ENCODE data around the gene MED20.

Gene MED20

GRCh38 chr6:41914343-41914742 is 6.6 kb downstream of the MED20 start:
- DNase-seq (ENCODE audit: low read depth in 2 of 2): no peak

- no peak for DNase-seq (ENCODE audit: low read depth in 2 of 2)
These were observed 11.2 kb downstream of the MED20 start for GRCh38 chr6:41909727-41910126.

DNA sequence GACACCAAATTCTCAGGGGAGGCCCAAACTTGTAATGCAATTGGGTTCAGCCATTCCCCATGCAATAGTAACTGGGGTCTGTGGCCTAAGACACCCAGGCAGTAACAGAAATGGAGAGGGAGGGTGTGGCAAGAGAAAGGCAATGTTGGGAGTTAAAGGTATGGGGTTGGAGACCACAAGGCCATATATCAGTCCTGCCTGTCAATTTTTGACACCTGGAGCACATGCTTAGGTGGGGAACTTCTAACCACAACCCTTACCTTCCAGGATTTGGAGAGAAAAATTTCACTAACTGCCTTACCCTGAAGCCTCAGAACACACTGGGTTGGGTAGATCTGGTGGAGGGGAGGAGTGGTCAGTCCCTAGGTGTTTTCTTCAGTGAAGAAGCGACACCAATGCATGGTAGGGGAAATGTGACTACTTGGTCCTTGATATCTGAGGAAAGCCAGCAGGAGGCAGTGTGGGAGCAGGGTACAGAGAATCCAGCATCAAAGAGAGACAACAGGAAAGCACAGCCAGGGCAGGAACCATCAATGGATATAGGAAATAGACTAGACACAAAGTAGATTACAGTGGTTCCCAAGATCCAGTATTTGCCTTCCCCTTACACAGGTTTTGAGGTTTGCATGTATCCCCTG is 18.9 kb downstream of the MED20 start:
- peak in 1 of 2 donors; percentile 21 for DNase-seq (ENCODE audit: low read depth in 2 of 2)

DNA sequence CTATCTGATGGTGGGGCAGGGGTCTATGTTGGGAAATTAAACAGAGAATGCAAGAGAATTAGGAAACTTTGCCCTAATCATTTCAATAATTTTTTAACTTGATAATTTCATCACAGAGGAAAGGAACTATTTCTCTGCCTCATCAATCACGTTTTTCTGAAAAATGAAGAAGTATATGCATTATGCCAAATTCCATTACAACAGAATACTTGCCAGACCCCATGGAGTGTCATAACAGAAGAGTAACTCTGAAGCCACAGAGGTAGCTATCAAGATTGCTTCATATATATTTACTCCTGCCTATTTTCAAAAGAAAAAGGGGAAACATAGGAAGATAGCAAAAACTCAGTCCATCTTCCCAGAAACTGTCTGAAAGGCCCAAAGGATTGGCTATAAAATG is 20.1 kb downstream of the MED20 start:
- no peak for DNase-seq (ENCODE audit: low read depth in 2 of 2)

DNA sequence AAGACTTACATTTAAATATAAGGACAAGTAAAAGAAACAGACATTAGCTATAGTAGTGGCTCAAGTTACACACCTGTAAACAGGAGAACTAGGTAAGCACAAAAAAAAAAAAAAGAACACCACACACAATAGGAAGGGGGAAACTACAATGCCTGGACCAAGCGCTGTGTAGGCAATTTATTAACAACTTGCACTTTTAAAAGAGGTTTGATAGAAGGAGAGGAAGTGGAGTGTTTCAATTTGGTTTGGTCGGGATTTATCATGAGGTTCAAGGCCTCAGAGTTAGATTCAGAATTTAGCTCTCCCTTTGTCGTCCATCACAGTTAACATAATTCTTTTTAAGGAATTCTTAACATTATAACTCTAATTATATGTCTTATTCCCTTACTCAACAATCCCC is 24.7 kb downstream of the MED20 start:
- DNase-seq (ENCODE audit: low read depth in 2 of 2): no peak

DNA sequence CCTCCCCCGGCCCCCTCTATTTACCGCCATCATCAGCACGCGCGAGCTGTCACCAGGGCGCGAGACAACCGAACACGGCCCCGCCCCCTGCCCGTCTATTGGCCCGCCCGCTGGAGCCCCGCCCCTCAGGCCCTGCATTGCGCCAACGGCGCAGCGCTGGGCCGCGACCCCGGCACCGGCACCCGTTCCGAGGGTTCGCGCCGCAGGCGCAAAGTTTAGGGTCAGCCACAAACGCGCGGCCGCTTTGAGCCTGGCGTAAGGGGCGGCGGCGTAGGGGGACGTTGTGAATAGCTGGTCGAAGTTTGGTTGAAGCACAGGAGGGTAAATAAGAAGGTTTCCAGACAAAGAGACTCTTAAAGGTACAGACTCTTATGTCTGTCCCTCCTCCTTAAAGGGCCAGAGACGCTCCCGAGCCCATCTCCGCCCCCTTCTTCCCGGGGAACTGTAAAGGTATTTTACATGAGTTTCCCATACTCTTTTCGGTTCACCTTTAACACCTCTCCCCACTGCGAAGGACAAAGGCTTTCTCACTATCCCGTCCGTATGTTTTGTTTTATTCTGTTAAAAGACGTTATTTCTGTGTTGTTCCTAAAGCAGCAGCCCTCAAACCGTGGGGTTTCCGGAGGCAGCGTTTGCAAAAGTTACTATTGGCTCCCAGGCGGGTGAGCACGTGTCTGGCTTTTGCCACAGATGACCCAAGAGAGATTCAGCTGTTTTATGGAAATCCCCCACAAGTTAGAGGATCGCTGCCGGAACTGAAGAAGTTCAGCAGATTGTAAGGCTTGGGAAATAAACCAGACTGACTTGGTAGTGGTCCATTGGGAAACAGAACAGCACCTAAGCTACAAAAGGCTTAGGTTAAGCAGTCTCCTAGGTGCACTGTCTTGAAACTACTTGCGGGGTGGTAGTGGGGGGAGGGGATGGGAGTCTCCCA is 25.4 kb downstream of the MED20 start, which contains the start of gene USP49:
Gene USP49, minus strand, starts transcription at position 76 of the 934 bp plus-strand sequence. CDS start 88,392 bp downstream, outside the sequence.
- DNase-seq (ENCODE audit: low read depth in 2 of 2): peak; percentile 82 to 84

GRCh38 chr6:41894366-41895299 is 26.3 kb downstream of the MED20 start:
- no peak for DNase-seq (ENCODE audit: low read depth in 2 of 2)

DNA sequence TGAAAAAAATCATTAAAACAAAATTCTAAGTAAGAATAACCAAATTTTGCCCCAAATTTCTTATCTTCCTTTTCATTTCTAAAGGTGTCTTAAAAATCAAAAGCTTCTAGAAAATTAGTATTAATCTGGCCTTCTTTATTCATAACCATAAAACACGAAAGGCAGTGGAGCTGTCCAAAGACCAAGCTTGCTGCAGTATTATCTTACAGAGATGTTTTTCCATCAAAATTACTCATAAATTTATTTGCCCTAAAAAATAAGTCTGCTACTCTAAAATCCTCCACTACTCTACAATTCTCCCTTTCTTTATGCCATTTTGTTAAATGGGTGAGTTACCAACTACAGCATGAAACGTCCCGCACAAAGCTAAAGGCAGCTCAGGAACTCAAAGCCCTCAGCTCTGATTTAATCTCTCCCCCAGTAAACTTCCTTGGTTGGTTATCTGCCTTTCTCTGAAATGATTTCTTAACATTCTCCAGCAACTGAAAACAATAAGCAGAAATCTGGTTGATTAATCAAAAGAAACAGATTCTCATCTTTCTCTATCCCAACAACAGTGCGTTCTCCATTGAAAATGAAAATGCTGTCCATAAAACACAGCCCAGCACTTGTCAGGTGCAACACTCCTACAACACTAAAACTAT is 27.9 kb downstream of the MED20 start:
- DNase-seq (ENCODE audit: low read depth in 2 of 2): no peak

DNA sequence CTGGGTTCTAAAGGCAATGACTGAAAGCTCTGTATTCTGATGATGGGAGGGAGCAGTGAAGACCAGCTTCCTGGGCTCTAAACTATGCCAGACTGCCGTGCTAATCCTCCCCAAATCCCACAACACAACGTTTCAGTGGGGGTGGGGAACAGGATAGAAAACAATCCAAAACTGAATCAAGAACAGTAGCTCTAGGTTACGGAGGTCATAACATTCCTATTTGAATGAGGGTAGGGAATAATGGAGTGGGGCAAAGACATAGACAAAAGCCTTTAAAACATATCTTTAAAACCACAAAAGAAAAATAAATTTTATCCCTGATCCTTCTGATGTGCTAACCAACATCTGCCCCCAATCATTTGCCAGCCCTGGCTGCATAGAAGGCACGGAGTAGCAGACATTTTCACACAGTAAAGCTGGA is 33.6 kb downstream of the MED20 start:
- no peak for DNase-seq (ENCODE audit: low read depth in 2 of 2)

- DNase-seq (ENCODE audit: low read depth in 2 of 2): no peak
These were observed 35.0 kb downstream of the MED20 start for GRCh38 chr6:41885930-41886329.

- no peak for DNase-seq (ENCODE audit: low read depth in 2 of 2)
These were observed 36.0 kb downstream of the MED20 start for GRCh38 chr6:41884957-41885356.

DNA sequence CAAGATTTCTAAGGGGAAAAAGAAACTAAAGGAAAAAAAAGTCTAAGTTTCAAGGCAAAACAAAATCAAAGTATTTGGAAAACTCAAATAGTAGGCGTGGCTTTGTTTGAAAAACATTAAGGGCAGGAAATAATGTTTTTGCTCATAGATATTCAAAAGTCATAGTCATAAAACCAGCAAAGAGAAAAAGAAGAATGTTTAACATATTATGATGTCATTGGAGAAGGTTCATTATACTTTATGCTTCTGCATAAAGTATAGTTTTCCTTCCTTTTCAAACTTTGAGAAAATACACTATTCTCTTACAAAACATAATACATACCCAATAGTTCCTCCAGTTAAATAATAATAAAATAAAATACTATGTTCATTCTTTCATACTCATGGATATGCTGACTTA is 39.4 kb downstream of the MED20 start:
- no peak for DNase-seq (ENCODE audit: low read depth in 2 of 2)

- DNase-seq (ENCODE audit: low read depth in 2 of 2): no peak
These were observed 42.0 kb downstream of the MED20 start for GRCh38 chr6:41878961-41879405.

GRCh38 chr6:41878246-41878645 is 42.7 kb downstream of the MED20 start:
- no peak for DNase-seq (ENCODE audit: low read depth in 2 of 2)

DNA sequence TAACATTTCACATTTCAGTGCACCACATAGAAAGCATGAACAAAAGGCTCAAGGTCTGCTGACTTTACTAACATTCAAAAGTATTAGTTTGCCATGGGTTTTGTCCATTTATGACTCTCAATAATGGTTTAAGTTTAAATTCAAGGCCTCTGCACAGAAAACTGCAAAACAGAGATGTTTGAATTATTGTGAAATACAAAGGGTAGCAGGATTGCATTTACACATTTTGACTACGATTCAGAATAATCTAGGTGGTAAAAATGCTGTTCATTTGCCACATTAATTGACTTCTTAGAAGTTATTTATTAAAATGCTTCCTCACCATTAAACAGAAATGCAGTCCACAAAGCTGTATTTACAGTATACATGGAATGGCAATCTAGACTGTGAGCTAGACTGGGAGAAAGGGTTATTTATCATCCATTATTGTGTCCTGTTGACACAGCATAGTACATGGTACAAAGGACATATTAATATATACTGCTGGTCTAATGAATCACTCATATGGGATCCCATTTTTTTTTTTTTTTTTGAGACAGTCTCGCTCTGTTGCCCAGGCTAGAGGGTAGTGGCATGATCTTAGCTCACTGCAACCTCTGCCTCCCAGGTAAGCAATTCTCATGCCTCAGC is 43.8 kb downstream of the MED20 start:
- no peak for DNase-seq (ENCODE audit: low read depth in 2 of 2)

DNA sequence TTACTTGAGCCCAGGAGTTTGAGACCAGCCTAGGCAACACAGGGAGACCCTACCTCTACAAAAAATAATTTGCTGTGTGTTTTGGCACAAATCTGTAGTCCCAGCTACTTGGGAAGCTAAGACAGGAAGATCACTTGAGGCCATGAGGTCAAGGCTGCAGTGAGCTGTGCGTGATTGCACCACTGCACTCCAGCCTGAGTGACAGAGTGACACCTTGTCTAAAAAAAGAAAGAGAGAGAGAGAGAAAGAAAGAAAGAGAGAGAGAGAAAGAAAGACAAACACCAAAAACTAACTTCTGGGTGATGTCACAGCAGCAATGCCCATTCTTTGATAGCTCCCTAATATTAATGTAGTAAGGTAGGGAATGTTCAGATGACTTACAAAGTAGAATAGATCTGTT is 46.2 kb downstream of the MED20 start:
- DNase-seq (ENCODE audit: low read depth in 2 of 2): no peak

DNA sequence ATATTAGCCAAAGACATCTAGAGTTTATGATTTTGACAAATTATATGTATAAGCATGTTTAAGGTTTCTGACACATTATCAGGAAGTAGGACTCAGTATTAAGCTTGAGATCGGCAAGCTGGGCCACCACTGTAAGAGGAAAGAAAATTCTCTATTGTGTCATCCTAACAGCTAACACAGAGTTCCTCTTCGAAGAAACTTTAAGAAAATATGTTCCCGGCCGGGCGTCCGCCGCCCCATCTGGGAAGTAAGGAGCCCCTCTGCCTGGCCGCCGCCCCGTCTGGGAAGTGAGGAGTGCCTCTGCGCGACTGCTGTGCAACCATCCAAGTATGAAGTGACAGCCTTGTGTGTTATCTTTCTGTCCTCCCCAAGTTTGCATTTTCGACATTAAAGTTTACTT is 48.8 kb downstream of the MED20 start:
- no peak for DNase-seq (ENCODE audit: low read depth in 2 of 2)

- DNase-seq (ENCODE audit: low read depth in 2 of 2): no peak
These were observed 49.2 kb downstream of the MED20 start for GRCh38 chr6:41871691-41872090.

- no peak for DNase-seq (ENCODE audit: low read depth in 2 of 2)
These were observed 61.6 kb downstream of the MED20 start for GRCh38 chr6:41859356-41859755.

- no peak for DNase-seq (ENCODE audit: low read depth in 2 of 2)
These were observed 62.2 kb downstream of the MED20 start for GRCh38 chr6:41858703-41859102.
